GM21367 (cell line): ENCODE measurements around the gene PCA3.
"Not testable (repeated sequence)": the region's sequence is repeated elsewhere in the genome, so short reads cannot be mapped to it uniquely, and the experiment has no call there.

Experiments
- ATAC-seq: cut with Tn5 transposase; IDR thresholded peaks from one replicate; pipeline ENCODE4 v1.9.1; 2021; ENCODE audit not compliant: unreplicated experiment

The PCA3 gene

DNA sequence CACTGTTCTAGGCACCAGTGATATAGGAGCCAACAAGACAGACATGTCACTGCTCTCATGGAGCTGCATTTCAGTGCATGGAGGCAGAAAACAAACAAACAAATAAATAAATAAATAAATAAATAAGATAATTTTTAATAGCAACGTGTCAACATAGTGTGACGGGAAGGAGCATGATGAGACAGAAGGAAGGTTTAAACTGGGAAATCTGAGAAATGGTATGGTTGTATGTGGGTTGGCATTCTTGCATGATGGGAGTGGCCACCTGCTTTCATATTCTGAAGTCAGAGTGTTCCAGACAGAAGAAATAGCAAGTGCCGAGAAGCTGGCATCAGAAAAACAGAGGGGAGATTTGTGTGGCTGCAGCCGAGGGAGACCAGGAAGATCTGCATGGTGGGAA, at the start of gene PCA3:
PCA3 (plus strand) TSS at position 301 of the 400 bp plus-strand sequence.
- no peak for ATAC-seq

DNA sequence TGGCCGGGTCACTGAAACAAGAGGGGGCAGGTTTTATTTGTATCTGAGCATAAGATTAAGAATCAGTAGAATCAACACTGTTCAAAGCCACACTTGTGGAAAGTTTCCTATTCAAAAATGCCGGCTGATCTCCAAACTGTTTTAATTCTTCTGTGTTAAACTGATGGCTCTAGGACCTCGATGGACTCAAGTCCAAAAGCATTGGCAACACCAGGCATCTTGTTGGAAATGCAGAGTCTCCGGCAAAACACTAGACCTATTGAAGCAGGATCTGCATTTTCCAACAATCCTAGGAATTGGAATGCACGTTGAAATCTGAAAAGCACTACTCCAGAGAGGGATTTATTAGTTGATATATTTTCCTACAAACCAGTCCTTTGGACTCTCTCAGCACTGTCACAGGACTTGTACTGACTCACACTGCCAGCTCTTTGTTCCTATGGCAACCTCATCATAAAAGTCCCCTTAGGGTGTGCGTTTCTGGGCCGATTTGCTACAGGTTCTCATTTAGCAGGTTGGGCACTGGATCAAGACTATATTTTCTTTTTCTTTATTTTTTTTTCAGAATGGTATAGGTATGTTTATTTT, 48.1 kb upstream of the PCA3 start:
- no peak for ATAC-seq

DNA sequence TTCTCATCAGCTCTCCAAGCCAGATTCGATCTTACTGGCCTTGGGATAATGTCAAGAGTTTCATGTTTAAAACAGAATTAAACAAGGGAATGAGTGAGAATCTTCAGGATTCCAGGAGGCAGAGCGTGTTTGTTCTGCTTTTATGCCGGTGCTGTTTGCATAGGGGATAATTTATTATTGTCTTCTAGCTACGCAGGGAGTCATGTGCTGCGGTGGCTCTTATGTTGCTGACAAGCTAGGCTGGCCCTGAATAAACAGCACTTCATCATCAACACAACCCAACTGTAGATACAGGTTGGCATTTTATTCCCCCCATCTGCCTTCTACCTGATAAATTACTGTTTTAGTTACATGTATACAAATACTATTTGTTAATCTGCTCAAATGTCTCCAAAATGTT, 47.1 kb upstream of the PCA3 start:
- no peak for ATAC-seq

DNA sequence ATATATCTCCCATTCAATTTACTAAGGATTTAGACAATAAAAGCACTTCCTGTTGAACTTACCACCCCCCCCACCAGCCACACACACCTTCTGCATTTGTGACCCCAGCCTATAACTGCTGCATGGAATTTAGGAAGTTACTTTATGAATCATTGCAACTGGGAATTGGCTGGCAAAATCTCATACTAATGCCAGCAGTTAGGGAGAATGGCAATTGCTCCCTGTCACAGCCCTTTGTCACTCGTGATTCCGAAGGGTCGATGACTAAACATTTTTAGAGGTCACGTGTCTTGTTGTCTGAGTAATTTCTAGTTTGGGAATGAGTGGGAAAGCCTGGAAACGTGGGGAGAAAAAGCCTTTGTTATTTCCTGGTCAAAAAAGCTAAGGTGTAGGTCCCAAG, 46.6 kb upstream of the PCA3 start:
- no peak for ATAC-seq

DNA sequence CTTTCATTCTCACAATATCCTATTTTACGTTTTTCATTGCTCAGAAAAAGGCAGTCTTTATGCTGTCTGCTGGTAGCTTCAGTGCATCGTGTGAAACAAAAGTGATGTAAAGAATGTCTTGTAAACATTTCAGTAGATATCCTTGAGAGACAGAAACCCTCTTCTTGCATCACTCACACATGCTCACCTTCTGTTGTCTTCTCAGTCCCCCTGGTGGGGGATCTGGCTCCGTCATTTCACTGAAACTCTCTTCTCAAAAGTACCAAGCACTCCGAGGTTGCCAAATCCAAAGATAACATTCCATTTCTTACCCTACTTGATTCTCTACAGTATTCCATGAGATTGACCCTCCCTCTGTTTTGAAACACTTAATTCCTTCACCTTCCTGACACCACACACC, 46.1 kb upstream of the PCA3 start:
- ATAC-seq, result no peak

DNA sequence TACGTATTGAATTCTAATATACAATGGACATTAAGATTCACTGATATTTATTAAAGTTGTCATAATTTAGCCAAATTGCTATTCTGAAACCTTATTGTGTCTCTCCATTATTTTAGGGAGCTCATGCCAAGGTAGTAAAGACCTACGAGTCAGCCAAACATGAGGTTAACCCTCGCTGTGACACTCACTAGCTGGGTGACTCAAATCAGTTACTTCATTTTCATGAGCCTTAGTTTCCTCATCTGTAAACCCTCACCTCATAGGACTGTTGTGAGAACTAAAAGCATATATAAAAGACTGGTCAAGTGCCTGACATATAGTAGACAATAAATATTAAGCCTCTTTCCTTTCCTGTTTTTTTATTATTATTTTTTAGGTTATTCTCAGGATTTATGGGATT, 44.0 kb upstream of the PCA3 start:
- no peak for ATAC-seq

DNA sequence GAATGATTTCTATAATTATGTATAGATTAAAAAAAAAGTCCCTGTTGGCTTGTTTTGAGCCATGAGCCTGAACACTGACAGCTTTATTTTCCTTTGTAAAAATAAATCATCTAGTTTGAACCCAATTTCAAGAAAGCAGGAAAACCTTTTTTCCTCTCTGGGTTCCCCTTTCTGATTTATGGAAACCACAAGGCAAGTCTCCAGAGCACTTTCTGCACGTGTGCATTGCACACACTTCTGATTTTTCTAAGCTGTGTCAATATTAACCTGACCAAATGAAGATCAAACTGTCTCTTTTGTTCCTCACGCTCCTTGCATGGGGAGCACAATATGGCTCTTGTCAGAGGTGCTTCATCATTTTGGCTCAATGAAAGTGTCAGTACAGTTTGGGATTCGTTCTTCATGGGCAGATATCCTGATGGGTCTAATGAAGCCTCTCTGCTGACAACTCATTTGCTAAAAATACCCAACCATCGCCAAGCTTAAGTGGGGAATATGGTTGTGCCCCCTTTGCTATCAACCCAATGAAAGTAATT, 39.2 kb upstream of the PCA3 start:
- ATAC-seq, result no peak

DNA sequence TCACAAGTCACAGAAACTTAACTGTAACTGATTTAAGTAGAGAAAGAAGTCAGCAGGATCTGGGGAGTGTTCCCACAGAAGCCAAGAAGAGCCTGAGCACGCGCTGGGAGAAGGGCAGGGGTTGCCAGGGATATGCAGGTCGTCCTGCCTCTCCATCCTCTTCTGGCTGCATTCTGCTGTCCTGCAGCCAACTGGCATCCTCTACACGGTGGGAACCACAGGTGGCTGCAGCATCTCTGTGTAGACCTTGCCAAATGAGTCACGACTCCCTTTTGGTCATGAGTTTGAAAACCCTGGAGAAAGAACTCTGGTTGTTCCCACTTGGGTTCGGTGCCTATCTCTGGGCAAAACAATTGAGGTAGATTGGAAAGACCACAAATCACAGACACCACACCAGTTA, 38.4 kb upstream of the PCA3 start:
- ATAC-seq, result no peak

DNA sequence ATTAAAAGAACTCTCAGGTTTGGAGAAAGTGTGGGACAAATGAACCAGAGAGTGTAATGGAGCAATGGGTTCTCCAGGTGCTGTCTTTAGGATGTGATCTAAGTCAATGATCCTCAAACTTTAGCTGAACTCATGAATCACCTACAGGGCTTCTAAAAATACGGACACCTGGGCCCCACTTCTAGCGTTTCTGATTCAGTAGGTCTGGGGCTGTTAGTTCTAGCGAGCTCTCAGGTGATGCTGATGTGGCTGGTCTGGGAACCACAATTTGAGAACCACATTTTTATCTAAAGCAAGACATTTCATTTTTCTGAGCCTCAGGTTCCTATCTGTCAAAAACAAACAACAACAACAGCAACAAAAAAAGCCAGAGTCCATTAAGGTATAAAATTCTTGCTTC, 35.1 kb upstream of the PCA3 start:
- ATAC-seq, result no peak

DNA sequence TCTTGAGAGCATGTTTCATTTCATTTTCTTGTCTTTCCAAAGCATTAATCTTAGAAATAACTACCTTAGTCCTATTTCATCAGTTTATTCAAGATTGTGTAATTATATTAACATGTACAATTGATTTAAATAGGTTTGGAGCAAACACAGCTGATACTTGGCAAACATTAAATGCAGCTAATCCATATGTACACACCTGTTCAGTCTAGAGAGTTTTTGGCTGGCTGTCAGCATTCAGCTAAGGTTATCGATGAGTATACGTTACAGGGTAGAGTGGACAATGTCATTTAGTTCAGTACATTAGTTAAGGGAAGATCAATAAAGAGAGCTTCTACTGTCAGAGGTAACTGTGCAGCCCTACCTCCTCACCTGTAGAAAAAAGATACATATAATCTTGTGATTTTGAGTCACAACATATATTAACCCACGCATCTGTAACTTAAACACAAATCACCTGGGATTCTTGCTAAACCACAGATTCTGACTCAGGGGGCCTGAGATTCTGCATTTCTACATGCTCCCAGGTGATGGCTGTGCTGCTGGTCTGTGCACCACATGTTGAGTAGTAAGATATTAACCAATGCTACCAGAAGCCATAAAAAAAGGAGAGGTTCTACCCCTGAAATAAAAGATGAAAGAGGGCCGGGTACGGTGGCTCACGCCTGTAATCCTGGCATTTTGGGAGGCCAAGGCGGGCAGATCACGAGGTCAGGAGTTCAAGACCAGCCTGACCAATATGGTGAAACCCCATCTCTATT, 34.1 kb upstream of the PCA3 start:
- no peak for ATAC-seq

DNA sequence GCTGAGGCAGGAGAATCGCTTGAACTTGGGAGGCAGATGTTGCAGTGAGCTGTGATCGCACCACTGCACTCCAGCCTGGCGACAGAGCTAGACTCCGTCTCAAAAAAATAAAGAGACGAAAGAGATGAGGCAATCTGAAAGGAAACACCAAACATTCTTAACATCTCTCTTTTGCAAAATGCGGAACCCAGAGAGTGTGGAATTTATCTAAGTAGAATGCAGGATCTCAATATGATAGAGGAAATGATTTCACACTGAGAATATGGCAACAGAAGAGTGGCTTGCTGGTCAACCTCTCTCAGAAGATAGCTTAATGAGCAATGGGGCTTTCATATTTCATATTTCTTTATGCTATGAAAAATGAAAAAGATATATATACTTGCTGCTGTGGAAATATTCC, 33.4 kb upstream of the PCA3 start:
- ATAC-seq, result no peak

DNA sequence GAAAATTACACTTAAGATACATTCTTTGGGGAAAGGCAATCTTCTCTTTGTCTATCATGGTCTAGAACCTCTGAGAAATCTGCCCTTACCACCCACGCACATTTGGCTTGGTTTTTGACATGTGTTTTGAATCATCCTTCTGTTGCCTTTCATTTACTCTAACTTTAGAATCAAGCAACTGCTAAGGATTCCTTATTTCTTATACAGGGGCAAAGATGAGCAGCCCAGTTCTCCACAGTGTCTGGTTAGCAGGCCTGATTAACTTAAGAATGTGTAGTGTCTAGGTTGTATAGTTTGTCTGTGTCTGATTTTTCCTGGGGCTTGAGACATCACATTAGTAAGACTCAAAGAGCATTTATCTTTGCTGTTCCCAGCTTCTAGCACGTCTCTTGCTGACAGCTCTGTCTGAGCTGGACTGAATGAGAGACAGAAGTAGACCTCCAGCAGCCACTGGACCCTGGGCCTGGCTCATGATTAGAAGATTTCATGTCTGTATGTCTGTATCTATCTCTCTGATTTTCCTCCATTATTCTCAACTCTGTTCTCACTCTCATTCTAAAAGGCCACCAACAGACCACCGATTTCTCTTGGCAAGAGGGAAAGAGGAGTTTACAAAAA, 31.8 kb upstream of the PCA3 start:
- ATAC-seq, result no peak

DNA sequence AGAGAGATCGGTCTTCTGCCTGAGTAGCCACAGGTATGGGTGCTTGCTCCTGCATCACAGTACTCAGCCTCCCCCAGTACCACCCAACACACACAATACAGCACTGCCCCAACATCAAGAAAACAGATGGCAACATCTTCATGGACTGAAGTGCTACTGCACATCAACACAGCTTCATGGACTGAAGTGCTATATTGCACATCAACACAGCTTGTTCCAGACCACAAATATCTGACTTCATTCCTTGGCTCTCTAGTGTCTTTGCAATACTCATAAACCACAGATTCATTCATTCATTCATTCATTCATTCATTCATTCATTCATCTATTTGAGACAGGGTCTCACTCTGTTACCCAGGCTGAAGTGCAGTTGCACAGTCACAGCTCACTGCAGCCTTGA, 31.1 kb upstream of the PCA3 start:
- no peak for ATAC-seq

DNA sequence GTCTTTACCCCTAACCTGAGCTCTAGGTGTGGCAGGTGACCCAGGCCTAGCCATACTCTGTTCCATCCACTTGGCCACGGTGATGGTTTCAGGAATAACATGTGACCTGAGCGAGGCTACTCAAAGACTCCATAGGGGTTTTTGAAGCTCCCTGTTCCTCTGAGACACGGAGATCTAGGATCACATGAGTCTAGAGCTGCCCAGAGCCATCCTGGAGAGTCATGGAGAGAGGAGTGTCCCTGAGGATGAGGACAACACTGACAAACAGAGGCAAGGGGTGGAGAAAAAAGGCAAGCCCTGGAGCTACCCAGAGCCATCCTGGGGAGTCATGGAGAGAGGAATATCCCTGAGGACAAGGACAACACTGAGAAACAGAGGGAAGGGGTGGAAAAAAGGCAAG, 29.5 kb upstream of the PCA3 start:
- no peak for ATAC-seq

DNA sequence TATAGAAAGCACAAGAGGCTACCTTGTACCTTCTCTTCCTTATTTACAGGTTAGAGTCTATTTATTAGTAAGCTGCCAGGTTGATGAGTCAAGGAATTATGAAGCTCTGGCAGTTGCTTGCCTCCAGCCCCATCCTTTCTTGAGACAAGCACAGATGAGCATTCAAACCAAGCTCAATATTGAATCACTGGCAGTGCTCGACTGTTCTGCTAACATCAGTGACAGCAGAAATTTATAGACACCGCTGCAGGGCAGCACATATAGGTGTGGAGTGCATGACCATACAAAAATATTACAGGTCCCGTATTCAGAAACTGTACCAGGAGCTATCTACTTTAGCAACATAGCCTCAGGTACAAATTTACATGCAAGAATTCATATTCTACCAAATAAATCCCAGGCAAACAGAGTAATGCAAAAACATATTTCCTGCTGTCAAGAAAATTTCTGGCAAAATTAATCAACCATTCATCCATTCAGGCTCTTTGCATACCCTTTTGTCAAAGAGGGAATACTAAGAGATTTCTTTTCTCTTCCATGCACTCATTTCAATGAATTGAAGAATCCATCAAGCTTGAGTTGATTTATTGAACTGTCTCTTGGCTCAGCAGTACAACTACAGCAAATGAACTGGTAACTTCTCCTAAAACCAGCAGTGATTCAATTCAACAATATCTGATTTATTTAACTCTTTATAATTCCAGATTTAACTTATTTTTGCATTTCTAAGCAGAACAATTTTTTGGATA, 26.9 kb upstream of the PCA3 start:
- ATAC-seq, result no peak

DNA sequence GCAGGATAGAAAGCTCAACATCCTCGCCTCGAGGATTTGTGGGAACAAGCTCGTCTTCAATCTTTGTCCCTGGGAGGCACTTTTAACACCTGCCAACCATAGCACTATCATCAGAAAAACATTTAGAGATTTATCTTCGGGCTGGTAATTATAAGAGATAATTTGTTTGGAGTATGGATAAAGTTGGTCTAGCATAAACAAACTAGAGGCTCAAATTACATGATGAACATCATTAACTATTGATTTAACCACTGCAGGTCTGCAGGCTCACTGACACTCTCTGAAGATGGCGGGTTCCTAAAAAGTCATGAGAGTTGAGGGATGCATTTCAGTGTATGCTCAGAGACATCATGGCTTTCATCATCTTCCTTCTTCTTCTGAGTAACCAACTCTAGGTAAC, 25.8 kb upstream of the PCA3 start:
- ATAC-seq, result no peak

DNA sequence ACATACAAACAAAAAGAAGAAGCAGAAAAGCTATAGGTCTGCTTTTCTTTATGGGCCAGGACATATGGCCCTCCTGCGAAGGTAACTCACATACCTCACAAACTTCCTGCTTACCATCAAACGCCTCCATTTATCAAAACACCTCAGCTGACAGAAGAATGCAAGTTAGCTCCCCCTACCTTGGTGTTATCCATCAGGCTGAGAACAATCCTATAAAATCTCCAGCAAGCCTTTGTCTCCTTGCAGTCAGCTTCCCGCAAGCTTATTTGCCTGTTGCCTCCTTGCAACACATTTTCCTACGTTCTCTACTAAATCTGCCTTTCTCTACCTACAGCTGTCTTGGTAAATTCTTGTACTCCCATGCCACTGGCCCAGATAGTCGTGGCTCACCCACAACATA, 22.7 kb upstream of the PCA3 start:
- ATAC-seq, result no peak

DNA sequence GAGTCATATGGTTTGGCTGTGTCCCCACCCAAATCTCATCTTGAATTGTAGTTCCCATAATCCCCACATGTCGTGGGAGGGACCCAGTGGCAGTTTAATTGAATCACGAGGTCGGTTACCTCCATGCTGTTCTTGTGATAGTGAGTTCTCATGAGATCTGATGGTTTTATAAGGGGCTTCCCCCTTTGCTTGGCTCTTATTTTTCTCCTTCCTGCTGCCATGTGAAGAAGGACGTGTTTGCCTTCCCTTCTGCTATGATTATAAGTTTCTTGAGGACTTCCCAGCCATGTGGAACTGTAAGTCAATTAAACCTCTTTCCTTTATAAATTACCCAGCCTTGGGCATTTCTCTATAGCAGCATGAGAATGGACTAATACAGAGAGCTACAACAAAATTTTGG, 21.3 kb upstream of the PCA3 start:
- ATAC-seq, result not testable (repeated sequence)

DNA sequence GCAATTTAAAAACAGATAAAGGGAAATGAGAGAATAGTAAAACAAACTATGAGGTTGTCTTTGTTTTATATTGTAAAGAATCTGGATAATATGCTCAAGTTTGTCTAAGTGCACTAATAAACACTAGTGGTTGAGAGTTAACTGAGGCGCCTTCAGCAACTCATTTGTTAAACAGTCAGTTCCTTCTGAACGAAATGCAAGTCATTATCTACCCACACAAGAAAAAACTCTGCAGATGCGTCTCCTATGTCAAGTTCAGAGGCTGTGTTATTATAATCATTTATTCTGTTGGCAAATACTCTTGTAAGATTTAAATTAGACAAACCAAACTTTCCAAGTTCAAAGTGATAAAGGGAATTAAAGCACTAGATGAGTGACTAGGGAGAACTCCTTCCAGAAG, 20.3 kb upstream of the PCA3 start:
- no peak for ATAC-seq

DNA sequence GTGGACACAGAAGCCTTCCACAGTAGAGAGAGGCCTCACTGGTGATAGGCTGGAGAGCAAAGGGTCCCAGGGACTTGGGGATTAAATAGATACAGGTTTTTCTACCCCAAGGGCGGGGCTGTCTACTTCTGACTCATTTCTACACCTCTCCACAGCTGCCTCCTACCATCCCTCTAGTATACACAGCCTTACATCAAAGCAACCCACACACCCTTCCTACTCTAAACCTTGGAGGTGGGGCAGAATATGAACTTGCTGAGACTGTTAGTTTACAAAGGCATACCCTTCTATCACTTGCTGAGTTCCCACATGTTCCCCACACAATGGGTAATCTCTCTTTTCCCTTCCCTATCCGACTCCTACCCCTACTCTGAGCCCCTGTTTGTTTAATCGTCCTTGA, 19.9 kb upstream of the PCA3 start:
- ATAC-seq, result no peak

DNA sequence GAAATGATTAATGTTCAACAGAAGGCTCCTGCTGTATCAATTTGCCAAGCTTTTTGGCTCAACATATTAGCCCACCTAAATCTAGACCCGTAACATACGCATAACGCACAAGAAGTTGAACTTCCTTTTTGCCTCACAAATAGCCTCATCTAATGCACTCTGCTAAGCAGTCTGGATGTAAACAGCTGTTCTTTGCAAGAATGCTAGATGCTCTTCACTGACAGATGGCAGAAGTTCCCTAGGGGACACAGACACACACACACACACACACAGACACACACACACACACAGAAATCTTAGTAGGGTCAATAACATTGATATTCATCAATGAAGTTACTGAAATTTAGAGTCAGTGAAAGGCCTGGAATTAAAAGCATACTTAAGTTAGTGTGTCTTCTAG, 13.2 kb upstream of the PCA3 start:
- ATAC-seq, result no peak

DNA sequence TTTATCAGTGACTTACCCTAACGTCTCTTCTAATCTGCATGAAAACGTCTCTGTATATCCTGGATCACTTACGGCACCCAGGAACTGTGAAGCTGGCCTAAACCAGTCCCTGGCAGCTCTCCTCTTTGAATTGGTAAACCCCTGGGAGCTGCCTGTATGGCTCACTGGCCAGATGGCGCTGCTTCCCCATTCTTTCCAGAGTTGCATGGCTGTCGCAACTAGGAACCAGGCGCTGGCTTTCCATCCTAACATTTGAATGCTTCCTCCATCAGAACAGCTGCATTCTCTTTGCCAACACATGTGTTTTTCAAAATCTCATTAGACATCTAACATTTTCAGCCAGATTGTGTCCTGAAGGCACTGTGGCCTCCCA, 8.0 kb upstream of the PCA3 start:
- no peak for ATAC-seq
